EL (cell line): Measurements from ENCODE around the gene CRACR2A.
A peak's percentile ranks its signal among the peaks of the same experiment; 100 is the strongest.

Experiments used
- DNase-seq: peaks from one replicate; pipeline ENCODE4 v3.0.0-alpha.2; 2016

CRACR2A gene

DNA sequence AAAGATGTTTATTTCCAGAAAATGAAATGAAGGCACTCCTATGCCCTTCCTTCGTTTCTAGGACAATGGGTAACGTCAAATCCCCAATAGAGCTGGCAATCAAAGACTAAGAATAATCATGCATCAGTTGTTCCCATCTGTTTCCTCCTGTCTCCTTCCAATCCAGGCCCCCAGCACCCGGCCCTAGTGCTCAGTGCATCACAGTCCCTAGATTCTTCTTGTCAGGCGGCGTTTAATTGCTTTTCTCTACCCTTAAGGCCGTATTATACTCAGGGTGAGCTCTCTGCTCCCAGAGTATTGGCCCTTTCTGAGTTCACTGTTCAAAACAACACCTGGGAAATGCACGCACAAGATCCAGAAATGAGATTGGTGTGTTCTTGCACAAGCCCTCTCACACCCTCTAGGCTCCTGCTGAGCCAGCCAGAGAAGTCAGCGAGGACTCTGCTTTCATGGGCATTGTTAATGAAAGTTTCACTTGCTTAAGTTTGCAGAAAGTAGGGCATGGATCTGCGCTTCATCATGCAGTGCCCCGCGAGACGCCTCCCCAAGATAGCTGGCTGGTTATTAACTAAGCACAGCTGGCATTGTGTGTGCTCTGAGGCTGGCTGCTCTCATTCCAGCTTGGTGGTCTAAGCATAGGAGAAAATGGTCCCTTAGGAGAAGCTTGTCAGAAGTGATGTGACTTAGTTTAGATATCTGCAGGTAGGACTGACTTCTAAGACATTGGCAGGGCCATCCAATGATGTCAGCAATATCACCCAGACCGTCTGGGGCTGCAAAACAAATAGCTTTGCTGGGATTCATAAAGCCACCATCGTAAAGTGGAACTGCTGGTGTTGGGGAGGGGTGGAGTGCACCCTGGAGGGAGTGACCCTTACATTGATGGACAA is 28.7 kb downstream of the CRACR2A start:
- no peak for DNase-seq

- no peak for DNase-seq
These were observed 30.5 kb downstream of the CRACR2A start for GRCh38 chr12:3722368-3722767.

DNA sequence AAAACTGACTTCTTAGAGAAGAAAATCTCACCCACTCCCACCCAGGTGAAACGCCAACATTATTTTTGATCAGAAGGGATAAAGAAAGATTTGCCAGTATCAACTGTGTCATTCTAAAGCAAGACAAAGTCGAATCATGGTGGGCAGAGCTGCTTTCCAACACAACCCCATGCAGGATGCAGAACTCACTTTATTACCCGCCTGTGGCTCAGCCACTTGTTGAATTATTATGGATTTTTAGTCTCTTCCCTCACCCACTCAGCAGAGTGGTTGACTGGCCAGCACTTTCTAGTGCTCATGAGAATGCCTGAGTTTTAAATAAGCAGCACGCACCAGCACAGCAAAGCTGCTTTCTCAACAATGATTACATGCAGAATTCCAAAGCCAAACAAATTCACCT is 32.1 kb downstream of the CRACR2A start:
- DNase-seq = no peak

GRCh38 chr12:3718100-3718499 is 34.8 kb downstream of the CRACR2A start:
- DNase-seq = no peak

DNA sequence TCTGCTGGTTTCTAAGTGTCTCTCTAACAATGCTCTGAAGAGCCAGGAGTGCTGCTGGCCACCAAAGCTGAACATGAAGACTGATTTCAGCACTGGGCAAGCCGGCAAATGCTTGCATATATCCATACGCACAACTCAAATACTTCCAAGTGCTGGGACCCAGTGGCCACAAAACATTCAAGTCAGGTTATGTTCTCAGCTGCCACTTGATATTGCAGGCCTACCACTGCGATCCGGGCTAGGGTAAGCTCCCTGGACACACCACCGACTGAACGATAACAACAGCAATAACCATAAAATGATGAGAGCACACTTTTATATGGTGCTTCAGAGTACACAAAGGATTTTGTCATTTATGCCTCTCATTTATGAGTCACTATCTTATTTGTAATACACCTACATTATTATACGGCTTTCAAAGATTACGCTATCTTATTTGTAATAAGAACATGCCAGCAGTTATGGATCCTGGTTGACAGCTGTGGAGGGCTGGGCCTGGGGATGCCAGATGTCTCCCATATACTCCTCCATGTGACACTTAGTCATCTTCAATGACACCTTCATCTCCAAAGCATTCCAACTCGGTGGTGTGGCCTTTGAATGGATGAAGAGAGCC is 35.5 kb downstream of the CRACR2A start:
- no peak for DNase-seq

DNA sequence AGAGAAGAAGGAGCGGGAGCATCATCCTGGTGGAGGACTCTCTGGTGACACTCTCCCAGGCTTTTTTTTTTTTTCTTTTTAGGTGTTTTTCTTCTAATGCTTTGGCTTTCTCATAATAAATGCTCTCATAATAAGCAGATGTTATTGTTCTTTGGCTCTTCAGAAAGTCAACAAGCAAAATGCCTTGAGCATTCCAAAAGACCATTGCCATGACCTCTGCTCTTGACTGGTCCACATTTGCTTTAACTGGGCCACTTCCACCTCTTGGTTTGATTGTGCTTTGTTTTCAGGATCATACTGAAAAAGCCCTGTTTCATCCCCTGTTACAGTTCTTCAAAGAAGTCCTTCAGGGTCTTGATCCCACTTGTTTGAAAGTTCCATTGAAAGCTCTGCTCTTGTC is 36.9 kb downstream of the CRACR2A start:
- no peak for DNase-seq

DNA sequence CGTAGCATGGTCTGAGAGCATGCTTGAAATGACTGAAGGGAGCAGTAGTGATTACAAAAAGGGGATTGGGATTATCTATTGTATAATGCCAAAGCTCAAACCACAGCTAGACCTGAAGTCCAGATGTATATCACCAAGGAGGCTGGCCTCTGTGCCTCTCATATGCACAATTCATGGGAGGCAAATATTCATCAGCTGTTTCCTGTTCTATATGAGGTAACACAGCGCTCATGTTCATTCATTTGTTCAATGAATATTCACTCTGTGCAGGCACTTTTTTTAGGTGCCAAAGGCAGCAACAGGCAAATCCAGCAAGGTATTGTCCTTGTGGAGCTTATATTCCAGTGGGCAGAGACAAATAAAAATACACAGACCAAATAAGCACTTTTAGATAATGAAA is 39.0 kb downstream of the CRACR2A start:
- no peak for DNase-seq

DNA sequence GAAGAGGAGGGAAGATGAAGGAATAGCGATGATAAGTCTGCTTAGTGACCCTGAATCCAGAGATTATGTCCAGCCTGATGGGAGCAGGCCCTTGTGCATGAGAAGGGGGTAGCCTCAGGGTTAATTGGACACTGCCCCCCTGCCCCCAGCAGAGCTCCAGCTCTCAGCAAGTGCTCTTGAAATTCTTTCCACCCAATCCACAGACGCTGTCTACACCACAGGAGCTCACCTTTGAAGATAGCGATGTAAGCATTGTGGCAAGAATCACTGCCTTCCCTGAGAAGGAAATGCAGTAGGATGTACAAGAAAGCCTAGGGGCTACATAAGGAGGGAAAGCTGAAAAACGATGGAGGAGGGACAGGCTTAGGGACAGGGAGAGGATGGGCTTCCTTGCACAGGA is 39.4 kb downstream of the CRACR2A start:
- DNase-seq = no peak

- DNase-seq = no peak
These were observed 40.5 kb downstream of the CRACR2A start for GRCh38 chr12:3712209-3712992.

- DNase-seq = no peak
These were observed 47.6 kb downstream of the CRACR2A start for GRCh38 chr12:3705354-3705675.

DNA sequence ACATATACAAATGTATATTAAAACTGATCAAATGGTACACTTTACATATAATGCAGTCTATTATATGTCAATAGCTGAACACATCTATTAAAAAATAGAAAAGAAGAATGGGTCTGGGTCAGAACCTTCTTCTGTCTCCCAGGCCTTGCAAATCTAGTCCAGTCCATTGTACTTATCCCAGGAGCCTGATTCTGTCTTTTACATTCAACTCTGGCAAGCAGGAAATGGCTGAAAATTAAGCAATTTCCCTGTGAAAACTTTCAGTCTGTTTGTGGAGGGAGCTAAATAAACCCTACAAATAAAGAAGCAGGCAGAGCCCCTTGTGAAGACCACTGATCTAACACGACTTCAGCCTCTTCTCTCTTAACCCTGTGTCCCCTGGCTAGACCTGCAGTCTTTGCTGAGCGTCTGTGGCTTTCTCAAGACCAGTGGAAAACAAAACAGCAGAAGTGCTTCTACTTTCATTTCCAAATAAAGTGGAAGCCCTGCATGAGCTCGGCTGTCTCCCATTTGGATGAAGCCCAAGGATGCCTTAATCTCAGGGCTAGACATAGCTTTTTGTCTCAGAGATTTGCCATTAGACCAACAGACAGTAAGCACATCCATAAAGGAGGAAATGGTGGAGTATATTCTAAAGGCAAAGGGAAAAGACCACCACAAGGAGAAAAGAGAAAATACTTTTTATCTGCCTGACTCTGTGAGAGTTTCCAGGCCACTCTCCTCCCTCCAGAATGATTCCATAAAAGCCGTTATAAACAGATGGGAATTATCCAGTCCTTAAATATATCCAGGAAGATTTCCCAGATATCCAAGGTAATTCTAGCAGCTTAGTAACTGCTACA is 48.2 kb downstream of the CRACR2A start:
- DNase-seq = no peak

GRCh38 chr12:3700861-3701260 is 52.0 kb downstream of the CRACR2A start:
- peak; percentile 47 for DNase-seq

GRCh38 chr12:3698218-3698974 is 54.5 kb downstream of the CRACR2A start:
- peak; percentile 87 for DNase-seq

DNA sequence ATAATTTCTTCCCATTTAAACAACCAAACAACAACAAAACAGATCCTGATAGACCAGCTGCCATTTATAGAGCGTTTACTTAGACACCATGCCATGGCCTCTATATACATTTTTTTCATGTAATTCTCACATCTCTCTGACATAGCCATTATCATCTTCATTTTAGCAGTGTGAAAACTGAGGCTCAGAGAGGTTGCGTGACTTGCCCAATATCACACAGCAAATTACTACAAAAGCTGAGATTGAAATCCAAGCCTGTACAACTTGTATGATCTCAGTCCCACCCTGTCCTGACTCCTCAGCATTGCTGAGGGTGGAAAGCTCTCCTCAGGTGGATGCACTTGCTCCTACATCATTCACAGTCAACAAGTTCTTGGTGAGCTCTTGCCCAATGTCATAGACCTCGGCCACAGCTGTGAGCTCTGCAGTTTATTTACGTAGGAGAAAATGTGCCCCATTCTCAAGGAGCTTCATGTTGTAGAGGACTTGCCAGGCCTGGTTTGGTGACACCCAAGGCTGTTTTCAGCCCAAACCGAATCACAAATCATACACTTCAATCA is 55.5 kb downstream of the CRACR2A start:
- DNase-seq = no peak

GRCh38 chr12:3694673-3695072 is 58.2 kb downstream of the CRACR2A start:
- DNase-seq = no peak

GRCh38 chr12:3692616-3693365 is 60.1 kb downstream of the CRACR2A start:
- no peak for DNase-seq

DNA sequence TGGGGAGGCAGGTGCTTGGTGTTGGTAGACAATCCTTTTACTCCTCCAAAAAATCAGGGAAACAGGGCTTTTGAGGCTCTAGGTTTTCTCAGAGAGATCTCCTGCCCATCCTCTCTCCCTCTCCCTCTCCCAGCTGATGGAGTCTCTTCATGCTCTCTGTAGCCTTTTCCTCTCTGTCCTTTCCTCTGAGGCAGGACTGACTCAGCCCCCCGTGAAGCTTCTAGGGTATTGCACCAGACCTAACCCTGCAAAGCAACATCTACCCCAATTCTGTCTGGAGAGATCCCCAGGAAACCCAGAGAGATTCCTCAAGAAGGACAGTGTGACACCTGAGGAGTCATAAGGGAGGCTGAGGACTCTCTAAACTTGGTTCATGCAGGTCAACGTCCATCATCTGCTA is 66.4 kb downstream of the CRACR2A start:
- DNase-seq = no peak

GRCh38 chr12:3685830-3686229 is 67.1 kb downstream of the CRACR2A start:
- DNase-seq = no peak

DNA sequence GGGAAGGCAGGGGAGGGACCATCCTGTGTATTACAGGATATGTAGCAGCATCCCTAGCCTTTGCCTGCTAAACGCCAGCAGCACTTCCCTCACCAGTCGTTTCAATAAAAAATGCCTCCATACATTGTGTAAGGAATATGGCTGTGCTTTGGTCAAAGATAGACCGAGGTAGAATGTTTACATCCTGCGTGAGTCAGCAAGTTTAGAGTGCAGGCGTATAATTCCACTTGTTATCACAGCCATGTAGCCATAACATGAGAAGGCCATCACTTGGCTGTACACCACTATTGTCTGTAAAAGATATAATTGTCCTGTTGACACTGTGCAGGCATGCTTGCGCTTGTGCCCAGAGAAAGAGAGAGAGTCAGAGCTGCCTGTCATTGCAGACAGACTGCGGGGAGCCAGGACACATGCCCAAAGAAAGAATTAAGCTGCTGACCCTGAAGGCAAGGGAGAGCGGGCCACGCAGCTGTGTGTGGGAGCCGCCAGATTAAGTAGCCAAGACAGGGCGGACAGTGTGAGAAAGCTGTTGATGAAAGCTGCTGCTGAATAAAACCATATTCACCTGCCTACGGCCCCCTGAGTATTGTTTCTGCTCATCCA is 68.4 kb downstream of the CRACR2A start:
- DNase-seq = no peak

GRCh38 chr12:3683670-3684069 is 69.2 kb downstream of the CRACR2A start:
- DNase-seq = peak; percentile 10
